ENCODE measurements around the gene CD44. TPM values are rescaled to one million over a fixed set of nuclear protein-coding genes. Genes with fewer than 3 reads are reported as not detected.

Gene CD44
- total RNA-seq, 1 experiment from 2014 or later, result 15.9 TPM

GRCh38 chr11:35143297-35144135 lies 4.5 kb downstream of the CD44 start:
- intact Hi-C loops (cut with micrococcal nuclease; ENCODE audit: unreplicated experiment), result no loop called here
- ChIA-PET CTCF (no interaction called here), POLR2A (ENCODE audit: low non-redundant PET) (no interaction called here)
- no peak for DNase-seq (ENCODE audit: low spot score)
- Histone ChIP-seq H3K36me3 (ENCODE audit: insufficient read depth, low read length, poor library complexity, severe bottlenecking) (no peaks in the 10 kb centered on the region), H3K27ac (ENCODE audit: low read depth, low read length, poor library complexity, severe bottlenecking) (no peak overlapping the region), H3K4me3 (ENCODE audit: low read depth, low read length, poor library complexity, severe bottlenecking) (no peak overlapping the region), H3K27me3 (replicated peaks; ENCODE audit: insufficient read depth, low read depth, low read length, poor library complexity) (peaks cover 21% of the 10 kb centered on the region), H3K4me1 (ENCODE audit: insufficient read depth, low read length, poor library complexity, severe bottlenecking) (peaks cover 22% of the 10 kb centered on the region), H3K9me3 (ENCODE audit: low read depth, low read length, poor library complexity, severe bottlenecking) (no peaks in the 10 kb centered on the region)
- no TSS peak for BruUV-seq (replicated peaks)
- TF ChIP-seq, protein P1, sequence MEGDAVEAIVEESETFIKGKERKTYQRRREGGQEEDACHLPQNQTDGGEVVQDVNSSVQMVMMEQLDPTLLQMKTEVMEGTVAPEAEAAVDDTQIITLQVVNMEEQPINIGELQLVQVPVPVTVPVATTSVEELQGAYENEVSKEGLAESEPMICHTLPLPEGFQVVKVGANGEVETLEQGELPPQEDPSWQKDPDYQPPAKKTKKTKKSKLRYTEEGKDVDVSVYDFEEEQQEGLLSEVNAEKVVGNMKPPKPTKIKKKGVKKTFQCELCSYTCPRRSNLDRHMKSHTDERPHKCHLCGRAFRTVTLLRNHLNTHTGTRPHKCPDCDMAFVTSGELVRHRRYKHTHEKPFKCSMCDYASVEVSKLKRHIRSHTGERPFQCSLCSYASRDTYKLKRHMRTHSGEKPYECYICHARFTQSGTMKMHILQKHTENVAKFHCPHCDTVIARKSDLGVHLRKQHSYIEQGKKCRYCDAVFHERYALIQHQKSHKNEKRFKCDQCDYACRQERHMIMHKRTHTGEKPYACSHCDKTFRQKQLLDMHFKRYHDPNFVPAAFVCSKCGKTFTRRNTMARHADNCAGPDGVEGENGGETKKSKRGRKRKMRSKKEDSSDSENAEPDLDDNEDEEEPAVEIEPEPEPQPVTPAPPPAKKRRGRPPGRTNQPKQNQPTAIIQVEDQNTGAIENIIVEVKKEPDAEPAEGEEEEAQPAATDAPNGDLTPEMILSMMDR (conservative IDR thresholded peaks at IDR 0.05; ENCODE audit: low read depth, low read length), result no peak

DNA sequence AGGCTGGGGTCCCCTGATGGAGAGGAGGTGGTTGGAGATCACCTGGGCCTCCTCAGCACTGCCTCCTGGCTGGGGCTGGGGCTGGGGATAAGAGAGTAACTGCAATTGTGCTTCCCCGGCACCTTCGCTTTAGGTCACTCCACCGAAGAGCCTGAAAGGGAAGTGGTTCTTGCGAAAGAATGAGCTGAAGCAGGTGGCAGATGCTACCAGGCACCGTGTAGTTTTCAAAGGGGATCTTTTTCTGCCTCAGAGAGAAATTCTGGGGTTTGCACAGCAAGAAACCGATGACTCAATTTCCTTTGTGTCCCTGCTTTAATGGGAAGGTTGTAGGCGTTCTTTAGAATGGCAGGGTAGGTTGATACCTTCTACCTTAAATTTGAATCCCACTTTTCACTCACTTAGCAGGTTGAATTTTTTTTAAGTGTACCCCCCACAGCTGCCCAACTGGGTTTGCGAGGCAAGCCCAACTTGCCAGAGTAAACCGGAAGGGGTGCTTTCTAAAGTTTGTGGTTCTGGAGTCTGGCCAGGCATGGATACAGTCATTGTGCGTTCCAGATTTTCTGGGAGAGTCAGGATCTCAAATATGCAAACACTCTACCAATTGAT lies 5.3 kb downstream of the CD44 start:
- TF ChIP-seq, protein P1 (conservative IDR thresholded peaks at IDR 0.05; ENCODE audit: low read depth, low read length), result no peak
- TF ChIP-seq EZH2 (IDR thresholded peaks at IDR 0.05; ENCODE audit: borderline replicate concordance, low read depth, low read length, poor library complexity, severe bottlenecking), result no peak
- no TSS peak for BruUV-seq (replicated peaks)
- H3K9me3 ChIP-seq (ENCODE audit: low read depth, low read length, poor library complexity, severe bottlenecking), result no peaks in the 10 kb centered on the region
- H3K27me3 ChIP-seq (replicated peaks; ENCODE audit: insufficient read depth, low read depth, low read length, poor library complexity), result peaks cover 14% of the 10 kb centered on the region
- POLR2A ChIA-PET (ENCODE audit: low non-redundant PET), result no interaction called here
- CTCF ChIA-PET, result interaction anchor here (0.5 kb wide), 1 partner anchor 1144 kb away, joined by 6 read pairs; no protein-coding TSS in a partner anchor
- no peak overlapping the region for H3K27ac ChIP-seq (ENCODE audit: low read depth, low read length, poor library complexity, severe bottlenecking)
- H3K4me3 ChIP-seq (ENCODE audit: low read depth, low read length, poor library complexity, severe bottlenecking), result no peak overlapping the region
- H3K36me3 ChIP-seq (ENCODE audit: insufficient read depth, low read length, poor library complexity, severe bottlenecking), result no peaks in the 10 kb centered on the region
- peak; percentile 87 for DNase-seq (ENCODE audit: low spot score)
- intact Hi-C loops (cut with micrococcal nuclease; ENCODE audit: unreplicated experiment), result no loop called here
- peaks cover 20% of the 10 kb centered on the region for H3K4me1 ChIP-seq (ENCODE audit: insufficient read depth, low read length, poor library complexity, severe bottlenecking)

GRCh38 chr11:35144806-35145205 lies 5.8 kb downstream of the CD44 start:
- Histone ChIP-seq H3K4me3 (ENCODE audit: low read depth, low read length, poor library complexity, severe bottlenecking) (no peak overlapping the region), H3K27ac (ENCODE audit: low read depth, low read length, poor library complexity, severe bottlenecking) (no peak overlapping the region), H3K9me3 (ENCODE audit: low read depth, low read length, poor library complexity, severe bottlenecking) (no peaks in the 10 kb centered on the region), H3K36me3 (ENCODE audit: insufficient read depth, low read length, poor library complexity, severe bottlenecking) (no peaks in the 10 kb centered on the region), H3K4me1 (ENCODE audit: insufficient read depth, low read length, poor library complexity, severe bottlenecking) (peaks cover 14% of the 10 kb centered on the region), H3K27me3 (replicated peaks; ENCODE audit: insufficient read depth, low read depth, low read length, poor library complexity) (peaks cover 8% of the 10 kb centered on the region)
- ChIA-PET POLR2A (ENCODE audit: low non-redundant PET) (no interaction called here), CTCF (interaction anchor here (0.5 kb wide), 1 partner anchor 1144 kb away, joined by 6 read pairs; no protein-coding TSS in a partner anchor)
- intact Hi-C loops (cut with micrococcal nuclease; ENCODE audit: unreplicated experiment), result no loop called here
- no peak for DNase-seq (ENCODE audit: low spot score)
- TF ChIP-seq, protein P1 (conservative IDR thresholded peaks at IDR 0.05; ENCODE audit: low read depth, low read length), result no peak
- TF ChIP-seq EZH2 (IDR thresholded peaks at IDR 0.05; ENCODE audit: borderline replicate concordance, low read depth, low read length, poor library complexity, severe bottlenecking), result no peak
- BruUV-seq (replicated peaks), result no TSS peak

Measured in A673 (cell line).